HepG2 (cell line): Measurements from ENCODE around the gene ARMC8. TPM values are rescaled to one million over a fixed set of nuclear protein-coding genes. Genes with fewer than 3 reads are reported as not detected.

Experiments
- EP300 ChIP-seq, 3 experiments: sonication (generic) in 1 of 3; formaldehyde crosslinking in 1 of 3; IDR thresholded peaks; 2 replicates each; pipeline versions ENCODE4 v1.5.1 to v1.6.1; 2011 to 2020; ENCODE audit warnings: low read depth in 2 of 3, low read length in 2 of 3, borderline replicate concordance in 1 of 3, improper control_type of control experiment in 1 of 3, mild to moderate bottlenecking in 1 of 3, missing genetic modification reagents in 1 of 3, moderate library complexity in 1 of 3
- FOXJ3 ChIP-seq: sonication (generic); formaldehyde crosslinking; IDR thresholded peaks from 2 replicates; pipeline ENCODE4 v1.4.0; 2020; ENCODE audit warnings: missing genetic modification reagents, mild to moderate bottlenecking, borderline replicate concordance
- GABPA ChIP-seq, 2 experiments: IDR thresholded peaks; 2 replicates each; pipeline ENCODE4 v1.6.1; 2011 to 2016; ENCODE audit warnings: low read depth in 2 of 2, low read length in 1 of 2, missing biosample characterization in 1 of 2, missing genetic modification characterization in 1 of 2
- HOXA9 ChIP-seq: sonication (generic); formaldehyde crosslinking; IDR thresholded peaks from 2 replicates; pipeline ENCODE4 v1.8.1; 2022; ENCODE audit warnings: missing genetic modification reagents, mild to moderate bottlenecking, moderate library complexity, borderline replicate concordance
- KDM5A ChIP-seq: fragments of 200-600 bp; sonication (generic); IDR thresholded peaks from 2 replicates; pipeline ENCODE4 v1.7.0; 2018; ENCODE audit warnings: antibody characterized with exemption, mild to moderate bottlenecking, low read length, borderline replicate concordance
- MEF2D ChIP-seq: sonication (generic); formaldehyde crosslinking; IDR thresholded peaks from 2 replicates; pipeline ENCODE4 v1.5.1; 2020; ENCODE audit warnings: mild to moderate bottlenecking, missing genetic modification reagents
- MXI1 ChIP-seq: IDR thresholded peaks from 3 replicates; pipeline ENCODE4 v1.6.1; 2012; ENCODE audit warnings: low read depth, low read length, inconsistent platforms, borderline replicate concordance
- SMAD9 ChIP-seq: sonication (generic); formaldehyde crosslinking; IDR thresholded peaks from 2 replicates; pipeline ENCODE4 v1.5.1; 2020; ENCODE audit warnings: mild to moderate bottlenecking, missing genetic modification reagents
- SRF ChIP-seq: IDR thresholded peaks from 2 replicates; pipeline ENCODE4 v1.6.1; 2011; ENCODE audit warnings: mild to moderate bottlenecking, low read depth, low read length, moderate library complexity
- TP53 ChIP-seq: sonication (generic); formaldehyde crosslinking; conservative IDR thresholded peaks from 2 replicates; pipeline ENCODE4 v1.4.0; 2020; ENCODE audit warnings: missing genetic modification reagents
- ZFP36L1 ChIP-seq: sonication (generic); formaldehyde crosslinking; IDR thresholded peaks from 2 replicates; pipeline ENCODE4 v1.8.0; 2022; ENCODE audit warnings: mild to moderate bottlenecking, missing genetic modification reagents, moderate library complexity
- ZFP82 ChIP-seq: sonication (generic); formaldehyde crosslinking; IDR thresholded peaks from 2 replicates; pipeline ENCODE4 v1.5.1; 2020; ENCODE audit warnings: mild to moderate bottlenecking, missing genetic modification reagents, borderline replicate concordance
- ZNF225 ChIP-seq: sonication (generic); formaldehyde crosslinking; IDR thresholded peaks from 2 replicates; pipeline ENCODE4 v1.4.0; 2020; ENCODE audit warnings: mild to moderate bottlenecking, missing genetic modification reagents
- ZNF749 ChIP-seq: sonication (generic); formaldehyde crosslinking; IDR thresholded peaks from 2 replicates; pipeline ENCODE4 v1.8.0; 2022; ENCODE audit warnings: mild to moderate bottlenecking, missing genetic modification reagents, moderate library complexity, borderline replicate concordance
- ZNF841 ChIP-seq: sonication (generic); formaldehyde crosslinking; IDR thresholded peaks from 2 replicates; pipeline ENCODE4 v1.8.1; 2023; ENCODE audit warnings: missing genetic modification reagents, borderline replicate concordance
- polyA plus RNA-seq, 8 experiments: library from polyadenylated mRNA; depleted of rRNA in 3 of 8; stranded (reverse) in 7 of 8; unstranded in 1 of 8; fragments of >200 nt; fragmentation: Illumina TruSeq in 4 of 8; extraction: Trizol in 4 of 8; gene quantifications; 2 replicates each; pipeline versions ENCODE4 v1.2.1 to v1.2.3, GENCODE V29; 2011 to 2016; ENCODE audit warnings: low read depth in 4 of 8, missing spikeins in 1 of 8, mixed read lengths in 1 of 8; ENCODE audit not compliant: insufficient read depth in 1 of 8
- total RNA-seq, 5 experiments: library from RNA; depleted of rRNA; stranded (reverse); fragments of >200 nt; fragmentation: Illumina TruSeq; extraction: Trizol; gene quantifications; 2 replicates each; pipeline ENCODE4 v1.2.3, GENCODE V29; 2016; ENCODE audit warnings: low read depth in 1 of 5
- TF ChIP-seq, protein P1 (sequence below): sonication (generic); formaldehyde crosslinking; IDR thresholded peaks from 2 replicates; pipeline ENCODE4 v1.5.1; 2020; ENCODE audit warnings: missing genetic modification reagents, mild to moderate bottlenecking, borderline replicate concordance
- TF ChIP-seq, protein P2 (sequence below): sonication (generic); formaldehyde crosslinking; IDR thresholded peaks from 2 replicates; pipeline ENCODE4 v1.8.1; 2023; ENCODE audit warnings: mild to moderate bottlenecking, inconsistent platforms, moderate library complexity, missing genetic modification reagents, borderline replicate concordance
- TF ChIP-seq, protein P3 (sequence below): sonication (generic); formaldehyde crosslinking; IDR thresholded peaks from 2 replicates; pipeline ENCODE4 v1.5.1; 2020; ENCODE audit warnings: mild to moderate bottlenecking, moderate library complexity, missing genetic modification reagents

Gene ARMC8
- total and polyA plus RNA-seq, 2 of the 13 experiments (the other 11 are each of a cell fraction or from before 2014, with no cell fraction given), result 38.9 to 55.3 TPM

DNA sequence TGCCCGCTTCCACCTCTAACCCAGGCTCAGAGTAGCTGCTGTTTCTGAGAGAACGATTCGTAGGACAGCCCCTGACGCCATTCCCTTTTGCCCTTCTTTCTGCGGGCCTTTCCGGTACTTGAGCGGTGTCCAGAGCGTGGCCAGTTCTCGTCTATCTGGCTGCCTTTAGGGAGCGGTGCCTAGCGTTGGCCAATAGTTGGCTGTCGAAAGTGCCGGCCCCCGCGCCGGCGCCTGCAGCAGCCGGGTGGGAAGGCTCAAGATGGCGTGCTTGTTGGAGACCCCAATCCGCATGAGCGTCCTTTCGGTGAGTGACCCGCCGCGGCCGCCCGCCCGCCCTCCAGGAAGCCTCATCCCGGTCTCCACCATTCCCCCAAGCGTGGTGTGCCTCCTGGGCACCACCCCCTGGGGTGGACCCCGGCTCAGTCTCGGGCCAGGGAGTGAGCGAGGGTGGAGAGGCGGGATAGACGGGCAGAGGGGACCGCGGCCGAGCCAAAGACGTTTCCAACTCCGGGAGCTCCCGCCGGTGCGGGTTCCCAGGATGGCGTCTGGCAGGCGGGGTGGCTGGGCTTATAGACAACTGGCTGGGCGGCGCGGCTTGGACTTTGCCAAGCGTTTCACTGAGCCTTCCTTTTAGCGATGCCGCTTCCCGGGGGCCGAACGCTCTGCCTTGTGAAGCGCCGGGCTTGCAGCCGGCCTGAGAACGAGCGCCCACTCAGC, at the start of gene ARMC8 (continued):
- TF ChIP-seq, protein P1, sequence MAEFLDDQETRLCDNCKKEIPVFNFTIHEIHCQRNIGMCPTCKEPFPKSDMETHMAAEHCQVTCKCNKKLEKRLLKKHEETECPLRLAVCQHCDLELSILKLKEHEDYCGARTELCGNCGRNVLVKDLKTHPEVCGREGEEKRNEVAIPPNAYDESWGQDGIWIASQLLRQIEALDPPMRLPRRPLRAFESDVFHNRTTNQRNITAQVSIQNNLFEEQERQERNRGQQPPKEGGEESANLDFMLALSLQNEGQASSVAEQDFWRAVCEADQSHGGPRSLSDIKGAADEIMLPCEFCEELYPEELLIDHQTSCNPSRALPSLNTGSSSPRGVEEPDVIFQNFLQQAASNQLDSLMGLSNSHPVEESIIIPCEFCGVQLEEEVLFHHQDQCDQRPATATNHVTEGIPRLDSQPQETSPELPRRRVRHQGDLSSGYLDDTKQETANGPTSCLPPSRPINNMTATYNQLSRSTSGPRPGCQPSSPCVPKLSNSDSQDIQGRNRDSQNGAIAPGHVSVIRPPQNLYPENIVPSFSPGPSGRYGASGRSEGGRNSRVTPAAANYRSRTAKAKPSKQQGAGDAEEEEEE, result no peak
- TF ChIP-seq ZFP82 (CRISPR knock-in tag) (peak; percentile 1; the same call in 1 of the 2 replicates), MEF2D (CRISPR knock-in tag) (0 out of 2 replicates have a peak, but pooled peaks have one; percentile 52), FOXJ3 (no peak), SMAD9 (CRISPR knock-in tag) (no peak), ZFP36L1 (no peak), EP300 (IDR thresholded peaks at IDR 0.05; ENCODE audit: low read depth in 2 of 2, low read length in 2 of 2) (peak; percentile 37 to 38; a peak in 3 of 4 replicates), EP300 (CRISPR knock-in tag; IDR thresholded peaks at IDR 0.05; ENCODE audit: borderline replicate concordance) (no peak), GABPA (IDR thresholded peaks at IDR 0.05; ENCODE audit: low read depth, low read length) (no peak), GABPA (CRISPR knock-in tag; IDR thresholded peaks at IDR 0.05; ENCODE audit: low read depth) (peak; percentile 53; the same call in 1 of the 2 replicates), ZNF749 (no peak; the same call in 1 of the 2 replicates), SRF (no peak), ZNF841 (no peak), MXI1 (no peak; the same call in 2 of the 3 replicates), KDM5A (peak; percentile 93), ZNF225 (CRISPR knock-in tag) (0 out of 2 replicates have a peak, but pooled peaks have one; percentile 55), HOXA9 (no peak), TP53 (no peak)
- TF ChIP-seq, protein P2, sequence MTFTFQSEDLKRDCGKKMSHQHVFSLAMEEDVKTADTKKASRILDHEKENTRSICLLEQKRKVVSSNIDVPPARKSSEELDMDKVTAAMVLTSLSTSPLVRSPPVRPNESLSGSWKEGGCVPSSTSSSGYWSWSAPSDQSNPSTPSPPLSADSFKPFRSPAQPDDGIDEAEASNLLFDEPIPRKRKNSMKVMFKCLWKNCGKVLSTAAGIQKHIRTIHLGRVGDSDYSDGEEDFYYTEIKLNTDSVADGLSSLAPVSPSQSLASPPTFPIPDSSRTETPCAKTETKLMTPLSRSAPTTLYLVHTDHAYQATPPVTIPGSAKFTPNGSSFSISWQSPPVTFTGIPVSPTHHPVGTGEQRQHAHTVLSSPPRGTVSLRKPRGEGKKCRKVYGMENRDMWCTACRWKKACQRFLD (CRISPR knock-in tag), result no peak; the same call in 1 of the 2 replicates
- TF ChIP-seq, protein P3, sequence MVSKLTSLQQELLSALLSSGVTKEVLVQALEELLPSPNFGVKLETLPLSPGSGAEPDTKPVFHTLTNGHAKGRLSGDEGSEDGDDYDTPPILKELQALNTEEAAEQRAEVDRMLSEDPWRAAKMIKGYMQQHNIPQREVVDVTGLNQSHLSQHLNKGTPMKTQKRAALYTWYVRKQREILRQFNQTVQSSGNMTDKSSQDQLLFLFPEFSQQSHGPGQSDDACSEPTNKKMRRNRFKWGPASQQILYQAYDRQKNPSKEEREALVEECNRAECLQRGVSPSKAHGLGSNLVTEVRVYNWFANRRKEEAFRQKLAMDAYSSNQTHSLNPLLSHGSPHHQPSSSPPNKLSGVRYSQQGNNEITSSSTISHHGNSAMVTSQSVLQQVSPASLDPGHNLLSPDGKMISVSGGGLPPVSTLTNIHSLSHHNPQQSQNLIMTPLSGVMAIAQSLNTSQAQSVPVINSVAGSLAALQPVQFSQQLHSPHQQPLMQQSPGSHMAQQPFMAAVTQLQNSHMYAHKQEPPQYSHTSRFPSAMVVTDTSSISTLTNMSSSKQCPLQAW, result no peak; the same call in 1 of the 2 replicates
